Measurements from ENCODE around the gene CAPS2. TPM values are rescaled to one million over a fixed set of nuclear protein-coding genes. Genes with fewer than 3 reads are reported as not detected.

Gene CAPS2
- total RNA-seq, 2 experiments from 2014 or later, result 1.9 to 2.4 TPM

DNA sequence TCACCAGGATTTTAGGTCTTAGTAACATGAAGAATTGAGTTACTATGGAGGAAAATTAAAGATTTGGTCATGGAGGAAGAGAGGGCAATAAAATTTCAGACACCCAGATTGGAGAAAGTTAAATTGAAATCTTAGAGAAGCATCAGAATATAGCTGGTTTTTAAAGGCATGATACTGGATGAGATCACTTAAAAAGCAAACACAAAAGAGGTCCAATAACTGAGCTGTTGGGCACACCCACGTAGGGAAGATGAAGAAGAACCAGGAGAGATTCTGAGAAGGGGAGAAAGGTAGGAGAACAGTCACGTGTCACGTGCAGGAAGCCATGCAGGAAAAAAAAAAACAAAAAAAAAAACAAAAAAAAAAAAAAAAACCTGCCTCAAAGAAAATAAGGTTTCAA is 18.8 kb downstream of the CAPS2 start:
- POLR2A ChIA-PET, result no interaction called here
- CTCF ChIA-PET, result no interaction called here

DNA sequence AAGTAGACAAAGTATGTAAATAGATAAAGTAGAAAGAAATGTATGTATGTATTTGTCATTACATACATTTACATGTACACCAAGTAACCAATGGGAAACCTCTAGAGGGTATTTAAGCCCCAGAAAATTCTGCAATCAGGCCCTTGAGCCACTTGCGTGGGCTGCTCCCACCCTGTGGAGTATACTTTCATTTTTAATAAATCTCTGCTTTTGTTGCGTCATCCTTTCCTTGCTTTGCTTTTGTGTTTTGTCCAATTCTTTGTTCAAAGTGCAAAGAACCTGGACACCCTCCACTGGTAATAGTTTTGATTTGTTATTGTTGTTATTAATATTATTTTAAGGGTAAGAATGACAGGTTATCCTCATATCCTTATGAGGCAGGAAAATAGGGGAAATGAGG is 21.8 kb downstream of the CAPS2 start:
- ChIA-PET POLR2A (no interaction called here), CTCF (no interaction called here)

DNA sequence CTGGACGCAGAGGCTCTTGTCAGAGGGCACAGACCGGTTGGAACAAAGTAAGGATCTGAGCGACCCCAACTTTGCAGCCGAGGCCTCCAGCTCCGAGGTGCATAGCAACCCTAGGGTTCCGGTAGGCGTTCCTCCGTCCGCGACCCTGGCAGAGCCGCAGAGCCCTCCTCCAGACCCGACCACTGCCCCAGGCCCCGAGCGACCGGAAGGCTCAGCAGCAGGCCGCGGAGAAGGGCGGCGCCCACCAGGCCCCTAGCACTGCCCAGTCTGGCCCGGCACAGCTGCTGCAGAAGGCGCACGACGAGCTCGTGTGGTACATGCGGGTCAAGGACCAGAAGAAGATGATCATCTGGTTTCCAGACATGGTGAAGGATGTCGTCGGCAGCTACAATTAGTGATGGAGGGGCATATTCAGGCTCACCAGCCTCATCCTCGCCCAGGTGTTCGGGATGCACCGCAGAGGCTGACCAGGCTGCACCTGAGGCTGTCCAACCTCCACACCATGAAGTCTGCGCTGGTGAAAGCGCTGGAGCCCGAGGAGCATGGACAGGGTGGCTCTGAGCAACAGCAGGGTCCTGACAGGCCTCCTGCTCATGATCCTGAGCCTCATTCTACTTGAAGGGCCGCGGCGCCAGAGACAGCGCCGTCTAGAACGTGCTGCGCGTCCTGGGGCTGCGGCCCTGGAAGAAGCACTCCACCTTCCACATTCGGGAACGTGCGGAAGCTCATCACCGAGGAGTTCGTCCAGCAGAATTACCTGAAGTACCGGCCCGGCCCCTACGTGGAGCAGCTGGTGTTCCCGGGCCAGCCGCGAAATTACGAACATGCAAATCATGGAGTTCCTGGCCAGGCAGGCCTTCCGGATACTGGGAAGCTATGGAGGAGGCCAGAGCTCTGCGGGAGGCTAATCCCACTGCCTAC is 24.5 kb downstream of the CAPS2 start:
- ChIA-PET CTCF (no interaction called here), POLR2A (no interaction called here)

DNA sequence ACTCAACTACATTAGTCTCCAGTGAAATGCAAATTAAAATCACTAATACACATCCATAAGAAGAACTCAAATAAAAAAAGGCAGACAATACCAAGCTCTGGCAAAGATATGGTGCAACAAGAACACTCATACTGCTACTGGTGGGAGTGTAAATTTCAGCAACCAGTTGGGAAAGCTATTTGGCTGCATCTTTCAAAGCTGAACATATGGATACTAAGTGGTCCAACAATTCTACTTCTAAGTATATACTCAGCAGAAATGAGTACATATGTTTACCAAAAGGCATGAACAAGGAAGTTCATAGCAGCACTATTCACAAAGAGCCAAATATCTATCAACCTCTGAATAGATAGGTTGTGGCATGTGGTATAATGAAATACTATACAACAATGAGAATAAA is 27.3 kb downstream of the CAPS2 start:
- ChIA-PET CTCF (no interaction called here), POLR2A (no interaction called here)

DNA sequence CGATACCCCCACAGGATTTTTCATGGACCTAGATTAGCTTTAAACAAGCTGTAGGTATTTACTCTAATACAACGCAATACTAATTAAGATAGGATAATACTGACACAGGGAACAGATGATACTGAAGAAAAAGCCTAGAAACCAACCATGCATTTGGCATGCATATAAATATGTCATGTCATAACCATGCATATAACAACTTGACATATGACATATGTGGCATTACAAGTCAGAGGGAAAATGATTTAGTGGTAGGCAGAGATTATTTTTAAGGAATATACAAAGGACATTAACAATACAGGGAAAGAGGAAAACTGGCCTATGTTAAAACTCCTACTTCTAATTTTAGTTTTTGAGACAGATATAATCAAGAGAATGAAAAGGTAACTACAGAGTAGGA is 27.9 kb downstream of the CAPS2 start:
- POLR2A ChIA-PET, result no interaction called here
- CTCF ChIA-PET, result no interaction called here

DNA sequence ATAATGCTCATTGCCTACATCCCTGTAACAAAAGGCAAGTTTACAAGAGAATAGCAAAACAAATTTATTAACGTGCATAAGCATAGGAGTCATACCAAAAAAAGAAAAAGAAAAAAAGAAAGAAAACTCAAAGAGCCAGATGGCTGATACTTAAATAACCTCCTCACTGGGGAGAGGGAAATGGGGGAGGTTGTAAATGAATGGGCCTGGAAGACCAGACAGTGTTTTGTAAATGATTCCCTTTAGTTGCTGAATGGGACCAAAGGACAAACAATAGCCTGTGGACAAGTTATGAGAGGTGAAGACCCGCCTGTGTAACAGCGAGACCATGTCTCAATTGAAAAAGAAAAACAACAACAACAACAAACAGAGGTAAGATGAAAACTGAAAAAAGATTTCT is 35.3 kb downstream of the CAPS2 start:
- CTCF ChIA-PET, result no interaction called here
- POLR2A ChIA-PET, result no interaction called here

DNA sequence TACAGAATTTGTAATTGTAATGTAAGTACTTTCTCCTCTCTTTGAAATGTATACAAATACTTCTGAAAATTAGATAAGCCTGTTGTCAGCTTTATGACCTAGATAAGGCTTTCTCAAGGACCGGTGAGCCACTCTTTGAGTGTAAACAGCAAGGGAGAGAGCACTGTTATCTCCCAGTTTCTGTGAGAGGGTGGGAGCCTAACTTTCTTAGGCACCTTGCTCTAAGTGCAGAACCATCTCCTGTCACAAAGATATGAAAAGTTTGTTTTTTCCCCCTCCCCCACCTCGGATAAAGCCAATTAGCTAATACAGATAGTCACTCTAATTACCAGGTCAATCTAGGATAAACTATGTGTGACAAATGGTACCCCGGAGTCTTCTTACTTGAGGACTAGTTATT is 35.8 kb downstream of the CAPS2 start:
- CTCF ChIA-PET, result no interaction called here
- POLR2A ChIA-PET, result no interaction called here

DNA sequence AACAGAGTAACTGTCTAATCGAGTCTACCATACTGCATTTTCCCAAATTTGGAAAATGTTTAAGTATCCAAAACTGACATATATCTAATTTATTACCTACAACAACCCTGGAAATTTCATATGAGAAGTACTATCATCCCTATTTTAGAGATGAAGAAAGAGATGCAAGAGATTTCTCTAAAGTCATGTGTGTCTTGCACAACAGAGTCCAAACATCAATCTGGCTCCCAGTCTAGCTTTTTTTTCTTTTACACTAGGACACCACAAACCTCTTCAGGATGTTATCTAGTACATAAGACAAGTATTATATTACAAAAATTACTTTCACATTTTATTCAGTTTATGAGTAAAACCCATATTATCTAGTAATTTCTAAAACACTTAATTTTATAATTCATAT is 39.1 kb downstream of the CAPS2 start:
- ChIA-PET POLR2A (no interaction called here), CTCF (no interaction called here)

DNA sequence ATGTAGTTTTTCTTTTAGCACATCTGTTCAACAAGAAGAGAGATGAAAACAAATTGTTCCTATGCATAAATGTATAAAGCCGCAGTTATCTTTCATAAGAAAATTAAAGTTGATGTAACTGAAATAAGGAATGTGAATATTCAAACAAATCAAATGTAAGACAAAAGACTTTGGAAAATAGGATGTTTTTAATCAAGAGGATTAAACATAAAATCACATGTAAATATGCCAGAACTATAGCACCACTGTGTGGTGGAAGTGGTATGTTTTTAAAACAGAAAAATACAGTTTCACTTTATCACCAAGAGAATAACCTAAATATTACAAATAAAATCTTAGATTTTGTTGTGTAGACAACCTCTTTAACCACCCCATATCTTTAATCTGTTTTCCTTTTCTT is 40.4 kb downstream of the CAPS2 start:
- ChIA-PET CTCF (no interaction called here), POLR2A (no interaction called here)

DNA sequence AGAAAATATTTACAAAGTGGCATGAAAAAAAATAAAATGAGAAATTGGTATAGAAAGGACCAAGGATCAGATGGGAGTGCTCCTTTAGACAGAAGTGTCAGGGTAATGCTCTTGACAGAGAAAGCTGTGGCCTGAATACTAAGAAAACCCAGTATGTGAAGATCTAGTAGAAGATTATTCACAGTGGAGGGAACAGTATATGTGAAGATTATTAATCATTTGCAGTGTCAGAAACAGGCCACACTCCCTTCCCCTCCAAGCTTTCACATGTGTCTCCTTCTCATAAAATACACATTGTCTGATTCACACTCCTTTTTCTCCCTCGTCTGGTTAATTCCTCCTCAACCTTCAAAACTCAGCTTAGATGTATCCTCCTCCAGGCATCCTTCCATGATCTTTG is 41.3 kb downstream of the CAPS2 start:
- POLR2A ChIA-PET, result no interaction called here
- CTCF ChIA-PET, result interaction anchor here (0.6 kb wide), 1 partner anchor 30 kb away, joined by 3 read pairs; no protein-coding TSS in a partner anchor

DNA sequence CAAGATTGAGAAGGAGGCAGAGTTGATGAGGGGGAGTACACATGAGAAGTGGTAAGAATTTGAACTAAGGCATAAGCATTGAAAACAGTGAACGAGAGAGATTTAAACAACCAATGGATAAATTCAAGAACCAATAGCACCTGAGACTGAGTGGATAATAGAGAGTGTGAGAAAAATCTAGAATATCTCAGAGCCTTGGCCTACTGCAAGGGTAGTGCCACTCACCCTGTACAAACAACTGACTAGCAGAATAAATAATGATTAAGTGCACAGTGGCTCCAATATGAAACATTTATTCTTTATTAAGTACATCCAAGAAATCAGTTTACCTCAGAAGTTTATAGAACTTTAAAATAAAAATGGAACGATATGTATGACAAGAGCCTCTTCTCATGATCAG is 54.4 kb downstream of the CAPS2 start:
- ChIA-PET CTCF (no interaction called here), POLR2A (no interaction called here)

DNA sequence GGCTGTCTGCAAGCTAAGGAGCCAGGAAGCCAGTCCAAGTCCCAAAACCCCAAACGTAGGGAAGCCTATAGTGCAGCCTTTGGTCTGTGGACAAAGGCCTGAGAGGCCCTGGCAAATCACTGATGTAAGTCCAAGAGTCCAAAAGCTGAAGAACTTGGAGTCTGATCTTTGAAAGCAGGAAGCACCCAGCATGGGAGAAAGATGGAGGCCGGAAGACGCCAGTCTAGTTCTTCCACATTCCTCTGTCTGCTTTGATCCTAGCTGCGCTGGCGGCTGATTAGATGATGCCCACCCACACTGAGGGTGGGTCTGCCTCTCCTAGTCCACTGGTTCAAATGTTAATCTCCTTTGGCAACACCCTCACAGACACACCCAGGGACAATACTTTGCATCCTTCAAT is 58.5 kb downstream of the CAPS2 start:
- POLR2A ChIA-PET, result no interaction called here
- CTCF ChIA-PET, result no interaction called here

DNA sequence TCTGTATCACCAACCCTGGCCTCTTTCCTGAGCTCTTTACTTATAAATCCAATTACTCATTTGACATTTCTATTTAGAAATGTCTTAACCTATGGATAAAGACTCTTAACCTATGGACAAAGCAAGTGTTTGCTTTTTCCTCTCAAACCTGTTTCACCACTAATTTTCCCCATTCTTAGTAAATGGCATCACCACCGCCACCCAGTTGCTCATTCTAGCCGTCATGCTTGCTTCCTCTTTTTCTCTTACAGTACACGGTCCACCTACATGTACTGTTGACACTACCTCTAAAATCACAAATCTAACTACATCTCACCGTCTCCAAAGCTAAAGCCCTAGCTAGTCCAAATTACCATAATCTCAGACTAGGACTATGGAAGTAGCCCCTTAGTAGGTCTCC is 60.0 kb downstream of the CAPS2 start:
- CTCF ChIA-PET, result no interaction called here
- POLR2A ChIA-PET, result no interaction called here

DNA sequence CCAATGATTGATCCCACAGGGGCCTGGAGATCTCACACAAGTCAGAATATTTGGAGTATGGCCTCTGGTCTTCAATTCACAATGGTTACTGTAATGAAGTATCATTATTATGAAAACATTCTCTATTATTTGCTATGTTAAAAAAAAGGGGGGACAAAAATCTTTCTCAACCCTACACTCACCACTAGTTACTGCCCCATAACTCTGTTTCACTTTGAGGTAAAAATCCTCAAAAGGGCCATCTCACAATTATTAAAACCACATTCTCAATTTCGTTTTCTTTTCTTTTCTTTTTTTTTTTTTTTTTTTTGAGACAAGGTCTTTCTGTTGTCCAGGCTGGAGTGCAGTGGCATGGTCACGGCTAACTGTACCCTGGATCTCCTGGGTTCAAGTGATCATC is 60.9 kb downstream of the CAPS2 start:
- ChIA-PET CTCF (no interaction called here), POLR2A (no interaction called here)

DNA sequence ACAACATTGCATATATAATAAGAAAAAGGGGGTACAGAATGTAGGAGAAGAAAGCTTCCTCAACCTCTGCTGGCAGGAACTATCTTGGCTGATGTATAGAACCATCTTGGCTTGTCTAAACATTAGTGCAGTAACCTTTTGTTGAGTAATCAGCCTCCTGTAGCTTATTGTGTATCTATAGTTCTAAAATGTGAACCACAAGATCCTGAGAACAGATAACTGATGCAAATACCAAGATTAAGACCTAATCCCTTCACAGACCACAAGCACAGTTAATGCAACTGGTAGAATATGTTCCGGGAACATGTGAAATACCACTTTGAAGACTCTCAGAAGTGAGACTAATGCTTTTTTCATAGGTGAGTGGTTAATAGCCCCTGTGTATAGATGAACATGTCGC is 69.8 kb downstream of the CAPS2 start:
- CTCF ChIA-PET, result no interaction called here
- POLR2A ChIA-PET, result no interaction called here

DNA sequence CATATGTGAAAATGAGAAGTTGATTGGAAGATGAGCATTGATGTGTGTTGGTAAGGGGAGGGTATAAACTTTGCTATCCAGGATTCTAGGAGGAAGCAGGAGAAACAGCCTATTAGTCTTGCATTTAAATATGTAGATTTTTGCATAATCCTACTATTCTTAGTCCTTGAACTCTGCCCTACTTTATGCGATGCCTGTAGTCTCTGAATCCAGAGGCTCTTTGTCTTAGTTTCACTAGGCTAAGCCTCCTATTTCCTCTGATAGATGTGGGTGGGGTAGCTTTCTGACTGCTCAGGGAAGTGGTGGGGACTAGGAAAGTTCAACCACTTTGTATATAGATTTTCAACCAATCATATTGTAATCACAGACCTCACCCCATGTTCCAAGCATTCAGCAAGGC is 71.0 kb downstream of the CAPS2 start:
- ChIA-PET POLR2A (no interaction called here), CTCF (no interaction called here)

DNA sequence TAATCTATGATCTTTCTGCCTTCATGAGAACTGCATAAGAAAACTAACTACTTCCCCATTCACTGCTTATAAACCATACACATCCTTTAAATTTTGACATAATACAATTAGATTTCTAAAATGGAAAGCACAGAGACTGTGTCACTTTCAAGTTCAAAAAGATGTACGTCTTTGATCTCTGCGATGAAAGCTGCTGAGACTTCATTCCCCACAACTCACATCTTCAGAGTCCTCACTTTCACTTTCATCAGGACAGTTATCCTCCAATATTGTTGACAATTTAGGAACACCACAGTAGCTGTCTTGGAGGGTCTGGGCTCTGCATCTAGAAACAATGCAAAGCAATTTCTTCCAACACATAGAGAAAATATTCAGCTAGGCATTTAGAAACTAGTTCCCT is 72.6 kb downstream of the CAPS2 start:
- POLR2A ChIA-PET, result no interaction called here
- CTCF ChIA-PET, result no interaction called here

DNA sequence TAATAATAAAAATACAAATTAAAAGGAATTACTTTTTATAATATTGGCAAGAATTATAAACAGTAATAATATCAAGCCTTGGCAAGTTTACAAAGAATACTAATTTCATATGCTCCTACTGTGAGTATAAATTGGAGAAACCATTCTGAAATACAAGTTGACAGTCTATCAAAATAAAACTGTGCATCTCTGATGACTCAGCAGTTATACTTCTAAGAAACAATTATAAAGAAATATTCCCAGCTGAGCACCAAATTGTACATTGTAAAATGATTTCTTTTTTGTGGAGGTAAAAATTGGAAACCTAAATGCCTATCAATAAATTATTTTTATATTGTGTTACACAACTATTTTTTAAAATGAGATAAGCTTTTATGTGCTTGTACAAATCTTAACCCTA is 85.0 kb downstream of the CAPS2 start:
- ChIA-PET POLR2A (no interaction called here), CTCF (no interaction called here)

DNA sequence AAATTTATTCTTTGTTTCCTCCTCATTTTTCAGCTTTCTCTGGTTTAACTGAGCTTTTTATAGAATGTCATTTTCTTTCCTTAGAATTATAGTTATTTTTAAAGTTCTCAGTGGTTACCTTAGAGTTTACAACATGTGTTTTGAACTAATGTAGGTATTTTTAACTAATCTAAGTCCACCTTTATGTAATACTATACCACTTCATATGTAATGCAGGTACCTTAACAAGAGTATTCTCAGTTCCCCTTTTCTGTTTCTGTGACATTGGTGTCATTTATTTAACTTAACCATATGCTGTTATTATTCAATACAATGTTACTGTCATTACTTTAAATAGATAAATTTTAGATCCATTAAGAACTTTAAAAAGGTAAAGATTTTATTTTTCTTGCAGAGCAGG is 90.1 kb downstream of the CAPS2 start:
- POLR2A ChIA-PET, result no interaction called here
- CTCF ChIA-PET, result no interaction called here

DNA sequence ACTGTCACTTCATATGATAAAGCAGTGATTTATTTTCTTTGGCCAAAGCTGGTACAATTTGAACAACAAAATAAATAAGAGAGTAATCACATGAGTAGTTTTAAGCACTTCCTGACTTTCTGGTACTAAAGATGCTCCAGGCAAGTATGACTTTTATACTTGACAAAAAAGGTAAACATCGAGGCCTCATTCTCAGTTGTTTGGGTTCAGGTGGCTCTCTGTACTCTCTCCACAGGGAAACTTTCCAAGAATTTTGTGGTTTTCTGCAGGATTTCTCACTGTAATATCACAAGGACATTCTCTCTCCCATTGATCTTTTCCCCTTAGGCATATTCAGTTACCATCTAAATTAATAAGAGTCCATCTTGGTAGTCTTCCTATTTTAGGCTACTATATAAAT is 93.9 kb downstream of the CAPS2 start:
- POLR2A ChIA-PET, result no interaction called here
- CTCF ChIA-PET, result no interaction called here

DNA sequence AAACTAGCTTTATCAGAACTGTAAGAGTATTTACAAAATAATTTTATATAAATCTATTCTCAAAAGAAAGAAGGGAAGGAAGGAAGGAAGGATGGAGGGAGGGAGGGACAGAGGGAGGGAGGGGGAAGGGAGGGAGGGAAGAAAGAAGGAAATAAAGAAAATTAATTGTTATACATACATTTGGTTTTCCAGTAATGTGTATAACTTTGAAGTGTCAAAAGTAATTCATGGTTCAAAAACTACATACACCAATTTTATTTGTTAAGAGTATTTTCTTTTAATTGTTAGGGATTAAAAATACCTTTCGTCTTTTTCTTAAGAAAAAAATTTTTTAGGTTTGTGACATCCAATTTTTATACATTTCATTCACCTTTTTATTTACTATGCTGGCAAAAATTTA is 103.0 kb downstream of the CAPS2 start:
- POLR2A ChIA-PET, result no interaction called here
- CTCF ChIA-PET, result no interaction called here

Measured in activated CD8-positive, alpha-beta memory T cell treated with anti-CD3 and anti-CD28 coated beads for 36 hours (primary cell).